Measurements from ENCODE around the gene SPECC1. TPM values are rescaled to one million over a fixed set of nuclear protein-coding genes. Genes with fewer than 3 reads are reported as not detected.

SPECC1 gene
- total RNA-seq, 1 experiment from 2014 or later, result 55.3 TPM

- Mint-ChIP-seq H3K4me3 (ENCODE audit: unreplicated experiment) (no peak overlapping the region), H3K27ac (ENCODE audit: low read depth, unreplicated experiment) (no peak overlapping the region), H3K9me3 (ENCODE audit: unreplicated experiment) (no peaks in the 10 kb centered on the region), H3K27me3 (ENCODE audit: insufficient read depth, unreplicated experiment) (peaks cover 17% of the 10 kb centered on the region), H3K36me3 (ENCODE audit: insufficient read depth, unreplicated experiment) (no peaks in the 10 kb centered on the region), H3K4me1 (ENCODE audit: insufficient read depth, unreplicated experiment) (no peaks in the 10 kb centered on the region)
- TF ChIP-seq CTCF (IDR thresholded peaks at IDR 0.05; ENCODE audit: unreplicated experiment), result no peak
- ChIA-PET CTCF (no interaction called here), POLR2A (interaction anchor here (0.7 kb wide), 1 partner anchor 431 kb away, joined by 3 read pairs; no protein-coding TSS in a partner anchor)
- no TSS peak for BruUV-seq (replicated peaks)
- DNase-seq (ENCODE audit: unreplicated experiment), result no peak
- intact Hi-C loops (cut with micrococcal nuclease), result no loop called here
Observed at GRCh38 chr17:20046629-20047028, 37.5 kb downstream of the SPECC1 start.

DNA sequence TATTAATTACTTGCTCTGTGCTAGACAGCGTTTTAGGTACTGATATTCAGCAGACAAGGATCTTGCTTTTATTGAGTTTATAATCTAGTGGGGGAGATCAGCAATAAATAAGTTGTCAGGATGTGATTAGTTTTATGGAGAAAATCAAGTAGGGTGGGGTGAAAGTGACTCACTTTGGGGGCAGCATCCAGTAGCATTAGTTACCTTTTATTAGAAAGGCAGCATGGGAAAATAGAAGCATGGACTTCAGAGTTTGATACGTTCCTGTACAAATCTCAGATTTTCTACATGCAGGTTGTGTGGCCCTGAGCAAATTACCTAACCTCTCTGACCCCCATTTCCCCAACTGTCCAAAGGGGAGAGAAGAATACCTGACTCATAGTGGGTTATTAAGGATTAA lies 42.5 kb downstream of the SPECC1 start:
- Mint-ChIP-seq H3K4me1 (ENCODE audit: insufficient read depth, unreplicated experiment) (no peaks in the 10 kb centered on the region), H3K27ac (ENCODE audit: low read depth, unreplicated experiment) (no peak overlapping the region), H3K9me3 (ENCODE audit: unreplicated experiment) (no peaks in the 10 kb centered on the region), H3K36me3 (ENCODE audit: insufficient read depth, unreplicated experiment) (no peaks in the 10 kb centered on the region), H3K4me3 (ENCODE audit: unreplicated experiment) (no peak overlapping the region), H3K27me3 (ENCODE audit: insufficient read depth, unreplicated experiment) (peaks cover 17% of the 10 kb centered on the region)
- no peak for TF ChIP-seq CTCF (IDR thresholded peaks at IDR 0.05; ENCODE audit: unreplicated experiment)
- POLR2A ChIA-PET, result interaction anchor here (1.0 kb wide), 1 partner anchor 12 kb away, joined by 4 read pairs; no protein-coding TSS in a partner anchor
- CTCF ChIA-PET, result no interaction called here
- no TSS peak for BruUV-seq (replicated peaks)
- intact Hi-C loops (cut with micrococcal nuclease), result no loop called here
- DNase-seq (ENCODE audit: unreplicated experiment), result no peak

GRCh38 chr17:20053361-20053964 lies 44.3 kb downstream of the SPECC1 start:
- H3K4me3 Mint-ChIP-seq (ENCODE audit: unreplicated experiment), result no peak overlapping the region
- BruUV-seq (replicated peaks), result no TSS peak
- CTCF ChIA-PET, result interaction anchor here (0.6 kb wide), 1 partner anchor 59 kb away, joined by 3 read pairs; no protein-coding TSS in a partner anchor

More at GRCh38 chr17:20053361-20053964, 44.3 kb downstream of the SPECC1 start:
- intact Hi-C loops (cut with micrococcal nuclease), result no loop called here
- no peak for TF ChIP-seq CTCF (IDR thresholded peaks at IDR 0.05; ENCODE audit: unreplicated experiment)
- POLR2A ChIA-PET, result interaction anchor here (1.2 to 1.4 kb wide), 2 partner anchors 28 to 102 kb away, joined by 3 to 6 read pairs; no protein-coding TSS in a partner anchor
- no peaks in the 10 kb centered on the region for H3K9me3 Mint-ChIP-seq (ENCODE audit: unreplicated experiment)
- H3K27me3 Mint-ChIP-seq (ENCODE audit: insufficient read depth, unreplicated experiment), result no peaks in the 10 kb centered on the region
- no peaks in the 10 kb centered on the region for H3K36me3 Mint-ChIP-seq (ENCODE audit: insufficient read depth, unreplicated experiment)
- no peak for DNase-seq (ENCODE audit: unreplicated experiment)
- H3K27ac Mint-ChIP-seq (ENCODE audit: low read depth, unreplicated experiment), result no peak overlapping the region
- H3K4me1 Mint-ChIP-seq (ENCODE audit: insufficient read depth, unreplicated experiment), result no peaks in the 10 kb centered on the region
